GM11168 (cell line): Measurements from ENCODE around the gene PUS1.

Experiments used
- in situ Hi-C: fragments of 300-500 bp; cut with MboI; formaldehyde crosslinking; loops from one replicate; pipeline ENCODE4 v1.12.0; 2022; ENCODE audit warnings: low sequenced_read_pairs; ENCODE audit not compliant: unreplicated experiment

The PUS1 gene

DNA sequence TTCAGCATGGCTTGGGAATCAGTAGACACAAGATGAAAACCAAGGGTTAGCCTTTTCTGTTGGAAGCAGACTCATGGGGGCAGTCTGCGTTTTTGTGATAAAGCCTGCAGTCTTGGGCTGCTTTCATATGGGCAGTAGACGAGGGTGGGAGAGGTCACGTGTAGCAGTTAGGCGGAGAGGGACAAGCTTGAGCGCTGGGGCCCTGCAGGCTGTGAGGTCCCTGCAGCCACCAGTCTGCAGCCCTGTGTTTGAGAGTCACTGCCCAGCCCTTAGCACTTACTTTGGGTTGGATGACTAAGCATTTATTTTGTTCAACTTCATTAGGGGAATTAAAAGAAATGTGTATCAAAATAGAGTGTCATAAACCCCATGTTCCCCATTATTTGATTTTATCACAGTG lies 57.8 kb downstream of the PUS1 start:
- in situ Hi-C loops = no loop called here

DNA sequence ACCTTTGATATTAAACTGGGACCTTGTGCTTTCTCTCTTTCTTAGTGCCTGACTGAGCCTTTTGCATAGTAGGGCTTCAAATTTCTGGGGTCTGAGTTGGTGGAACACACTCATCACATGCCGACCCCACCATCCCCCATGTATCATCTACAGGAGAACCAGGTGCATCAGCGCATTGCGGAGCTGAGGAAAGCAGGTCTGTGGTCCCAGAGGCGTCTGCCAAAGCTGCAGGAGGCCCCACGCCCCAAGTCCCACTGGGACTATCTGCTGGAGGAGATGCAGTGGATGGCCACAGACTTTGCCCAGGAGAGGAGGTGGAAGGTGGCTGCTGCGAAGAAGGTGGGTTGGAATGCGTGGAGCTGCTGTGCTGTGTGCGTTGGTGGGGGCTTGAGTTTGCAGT lies 58.5 kb downstream of the PUS1 start:
- in situ Hi-C loops = no loop called here

GRCh38 chr12:131988054-131988796 lies 59.1 kb downstream of the PUS1 start:
- in situ Hi-C loops = no loop called here

- in situ Hi-C loops = no loop called here
Measured at GRCh38 chr12:131989021-131989420, 59.9 kb downstream of the PUS1 start.

GRCh38 chr12:131990066-131990979 lies 61.2 kb downstream of the PUS1 start:
- in situ Hi-C loops = no loop called here

DNA sequence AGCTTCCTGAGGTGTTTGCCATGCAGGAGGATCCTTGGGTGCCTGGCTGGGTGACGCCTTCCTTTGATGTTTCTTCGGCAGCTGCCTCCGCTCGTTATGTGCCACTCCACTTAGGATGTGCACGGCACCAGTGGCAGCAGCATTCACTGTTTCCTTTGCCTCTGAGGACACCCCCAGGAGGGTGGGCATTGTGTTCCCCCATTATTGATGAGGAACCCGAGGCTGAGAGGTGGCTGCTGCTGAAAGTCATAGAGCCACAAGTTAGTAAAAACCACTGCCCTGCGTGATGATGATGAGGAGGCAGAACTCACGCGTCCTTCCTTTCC lies 61.9 kb downstream of the PUS1 start:
- in situ Hi-C loops = no loop called here

GRCh38 chr12:131991816-131992430 lies 62.8 kb downstream of the PUS1 start:
- in situ Hi-C loops = no loop called here

DNA sequence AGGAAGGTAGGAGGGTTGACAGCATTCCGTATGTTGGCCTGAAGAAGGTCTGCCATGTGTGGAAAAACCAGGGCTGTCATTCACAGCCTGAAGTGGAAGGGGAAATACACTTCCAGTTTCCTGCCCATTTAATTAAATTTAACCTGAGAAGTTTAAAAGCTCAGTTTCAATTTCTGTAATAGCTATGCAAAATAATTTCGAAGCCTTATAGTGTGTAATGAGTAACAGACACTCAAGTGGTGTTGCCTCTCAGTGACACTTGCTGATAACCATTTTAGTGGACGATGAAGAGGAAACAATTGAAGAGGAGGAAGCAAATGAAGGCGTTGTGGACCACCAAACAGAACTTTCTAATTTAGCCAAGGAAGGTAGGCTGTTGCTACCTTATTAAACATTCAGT lies 65.5 kb downstream of the PUS1 start:
- in situ Hi-C loops = no loop called here
